Kidney (tissue), 14 donors: ENCODE data around the gene FRMD4A. TPM values are rescaled to one million over a fixed set of nuclear protein-coding genes. Genes with fewer than 3 reads are reported as not detected.

Experiments
- DNase-seq, 5 donors: peaks; one replicate each; pipeline ENCODE4 v3.0.0-alpha.2; 2013 to 2020
- FAIRE-seq: peaks from 2 replicates; lab custom pipeline; 2012; peaks lifted over from hg19 to GRCh38; lab: Jason Lieb, UNC
- H3K27ac ChIP-seq, 2 donors: one replicate each; pipeline ENCODE4 v1.7.0; 2013; ENCODE audit warnings: low read depth in 2 of 2, low read length in 2 of 2, inconsistent platforms in 1 of 2
- H3K27me3 ChIP-seq: one replicate; pipeline ENCODE4 v1.7.1; 2013; ENCODE audit warnings: low read length, inconsistent platforms; ENCODE audit not compliant: control insufficient read depth, insufficient read depth
- H3K36me3 ChIP-seq, 3 donors: one replicate each; pipeline versions ENCODE4 v1.7.0 to v1.7.1; 2013; ENCODE audit warnings: low read length in 3 of 3, control low read depth in 1 of 3, inconsistent platforms in 1 of 3; ENCODE audit not compliant: insufficient read depth in 3 of 3, control insufficient read depth in 2 of 3
- H3K4me1 ChIP-seq, 3 donors: one replicate each; pipeline versions ENCODE4 v1.7.0 to v1.7.1; 2013; ENCODE audit warnings: low read length in 3 of 3, inconsistent platforms in 1 of 3, low read depth in 1 of 3; ENCODE audit not compliant: control insufficient read depth in 2 of 3, insufficient read depth in 2 of 3
- H3K4me3 ChIP-seq, 3 donors: one replicate each; pipeline versions ENCODE4 v1.7.0 to v1.8.1; 2013; ENCODE audit warnings: low read length in 3 of 3, control low read depth in 1 of 3, inconsistent platforms in 1 of 3
- H3K9ac ChIP-seq, 3 donors: one replicate each; pipeline versions ENCODE4 v1.7.0 to v1.7.1; 2013; ENCODE audit warnings: low read length in 3 of 3, control low read depth in 1 of 3, inconsistent platforms in 1 of 3
- H3K9me3 ChIP-seq, 3 donors: one replicate each; pipeline versions ENCODE4 v1.7.0 to v1.7.1; 2013; ENCODE audit warnings: low read length in 3 of 3, control low read depth in 1 of 3, inconsistent platforms in 1 of 3; ENCODE audit not compliant: control insufficient read depth in 2 of 3, insufficient read depth in 1 of 3
- CTCF ChIP-seq: IDR thresholded peaks from 3 replicates; pipeline ENCODE4 v1.5.1; 2012; ENCODE audit warnings: mild to moderate bottlenecking, moderate library complexity, borderline replicate concordance; ENCODE audit not compliant: insufficient read depth; ENCODE audit errors: extremely low read depth
- intact Hi-C: fragments of 100-400 bp; cut with DNase I; formaldehyde crosslinking; loops from one replicate; pipeline ENCODE4 v1.11.1; 2022
- polyA plus RNA-seq: library from polyadenylated mRNA; stranded (reverse); fragments of 350-450 nt; fragmentation: Illumina TruSeq; extraction: RNeasy Lipid Tissue Mini Kit (QIAGEN cat#74804); gene quantifications from one replicate; pipeline ENCODE4 v1.2.3, GENCODE V29; 2014; ENCODE audit warnings: low read depth, low replicate concordance; ENCODE audit not compliant: insufficient read depth
- total RNA-seq: library from RNA; stranded (reverse); fragmentation: NEBNext Ultra II Directional; extraction: Animal tissue kit (Norgen Biotek cat#: 25700); gene quantifications from one replicate; pipeline ENCODE4 v1.2.1, GENCODE V29; 2021
- donor health status: control.
- donor health status: control.
- donor health status: control.
- donor health status: control.
- donor health status: control.
- donor health status: DM: yes; HTN: yes; CAD: no.
- donor health status: Normal renal cell carcinoma (clear cell type).

Gene FRMD4A
- total and polyA plus RNA-seq, 2 donors from 2014 or later, result 16.0 to 68.2 TPM

DNA sequence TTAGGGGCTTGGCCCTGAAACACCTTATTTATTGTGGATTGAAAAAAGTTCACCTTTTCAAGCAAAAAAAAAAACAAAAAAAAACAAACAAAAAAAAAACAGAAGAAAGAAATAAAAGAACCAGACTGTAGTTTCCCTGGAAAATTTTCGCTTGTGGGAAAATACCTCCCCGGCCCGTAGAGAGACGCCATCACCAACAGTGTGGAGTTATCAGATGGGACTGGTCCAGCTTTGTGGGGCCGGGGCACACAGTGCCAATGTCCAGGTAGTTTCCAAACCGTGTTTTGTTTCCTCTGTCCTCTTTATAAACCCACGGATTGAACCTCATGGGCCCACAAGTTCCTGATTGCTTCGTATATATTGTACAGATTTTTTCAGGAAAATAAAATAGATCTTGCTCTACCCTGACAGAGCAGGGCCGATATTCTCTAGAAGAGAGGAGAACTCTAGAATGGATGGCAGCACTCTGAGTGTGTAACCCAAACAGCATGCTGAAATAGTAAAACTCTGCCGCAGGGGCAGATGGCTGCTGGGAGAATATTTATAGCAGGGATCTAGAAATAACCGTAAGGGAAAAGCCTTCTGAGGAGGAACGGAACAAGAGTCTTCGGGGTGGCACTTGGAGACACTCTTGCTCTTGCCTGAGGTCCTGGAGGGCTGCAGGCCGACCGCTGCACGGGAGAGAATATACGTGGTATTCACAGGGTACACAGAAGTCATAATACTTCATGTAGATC, 241.0 kb downstream of the FRMD4A start:
- Histone ChIP-seq H3K27me3 (no peaks in the 10 kb centered on the region), H3K27ac (no peak overlapping the region), H3K36me3 (no peaks in the 10 kb centered on the region), H3K9me3 (no peaks in the 10 kb centered on the region), H3K9ac (no peak overlapping the region), H3K4me3 (no peak overlapping the region), H3K4me1 (peaks cover 0 to 2% (median 0%) of the 10 kb centered on the region in 3 donors)
- TF ChIP-seq CTCF, result no peak
- intact Hi-C loops, result loop anchor here (10.0 kb wide), 1 partner anchor 305 kb away; no protein-coding TSS in a partner anchor
- no peak for FAIRE-seq
- no peak for DNase-seq

DNA sequence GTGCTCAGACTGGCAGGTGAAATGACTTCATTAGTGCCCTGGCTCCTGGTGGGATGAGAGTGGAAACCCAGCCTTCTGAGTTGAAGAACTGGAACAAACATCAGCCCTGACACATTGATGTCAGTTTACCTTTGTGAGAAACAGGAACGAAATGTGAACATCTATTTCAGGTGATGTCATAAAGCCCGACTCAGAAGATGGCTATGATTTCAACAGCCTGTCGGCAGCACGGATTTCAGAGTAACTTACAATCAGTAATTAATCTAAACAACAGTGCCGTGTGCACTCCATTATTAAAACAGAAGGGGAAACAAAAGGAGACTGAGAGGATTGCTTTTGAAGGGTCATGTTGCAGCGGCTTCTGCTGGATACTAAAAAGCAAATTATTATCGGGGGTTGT, 243.2 kb downstream of the FRMD4A start:
- no peak for TF ChIP-seq CTCF
- intact Hi-C loops, result no loop called here
- peak in 3 of 5 donors; percentile 16 to 51 (median 32) for DNase-seq
- no peaks in the 10 kb centered on the region for H3K36me3 ChIP-seq
- no peak overlapping the region for H3K9ac ChIP-seq
- H3K27ac ChIP-seq, result no peak overlapping the region
- H3K4me1 ChIP-seq, result no peaks in the 10 kb centered on the region
- no peak overlapping the region for H3K4me3 ChIP-seq
- H3K27me3 ChIP-seq, result no peaks in the 10 kb centered on the region
- H3K9me3 ChIP-seq, result no peaks in the 10 kb centered on the region
- no peak for FAIRE-seq

DNA sequence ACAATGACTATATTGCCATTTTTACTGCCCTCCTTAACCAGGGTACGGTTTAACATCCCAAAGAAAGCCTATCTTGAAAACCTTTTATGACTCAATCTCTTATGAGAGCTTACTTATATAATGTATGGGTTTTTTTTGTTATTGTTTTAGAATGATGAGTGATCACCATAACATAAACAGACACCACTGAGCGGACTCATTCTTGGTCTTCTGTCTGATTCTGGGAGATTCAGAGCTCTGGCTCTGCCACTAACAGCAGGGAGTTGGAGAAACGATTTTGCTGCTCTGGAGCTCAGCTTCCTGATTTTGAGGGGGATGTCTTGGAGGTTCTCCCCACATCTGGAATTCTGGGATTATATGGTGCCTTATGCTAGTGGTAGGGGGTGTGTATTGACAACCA, 244.1 kb downstream of the FRMD4A start:
- Histone ChIP-seq H3K36me3 (no peaks in the 10 kb centered on the region), H3K9ac (no peak overlapping the region), H3K4me3 (no peak overlapping the region), H3K4me1 (no peaks in the 10 kb centered on the region), H3K27me3 (no peaks in the 10 kb centered on the region), H3K27ac (no peak overlapping the region), H3K9me3 (no peaks in the 10 kb centered on the region)
- FAIRE-seq (no peak), DNase-seq (no peak)
- intact Hi-C loops, result no loop called here
- no peak for TF ChIP-seq CTCF

DNA sequence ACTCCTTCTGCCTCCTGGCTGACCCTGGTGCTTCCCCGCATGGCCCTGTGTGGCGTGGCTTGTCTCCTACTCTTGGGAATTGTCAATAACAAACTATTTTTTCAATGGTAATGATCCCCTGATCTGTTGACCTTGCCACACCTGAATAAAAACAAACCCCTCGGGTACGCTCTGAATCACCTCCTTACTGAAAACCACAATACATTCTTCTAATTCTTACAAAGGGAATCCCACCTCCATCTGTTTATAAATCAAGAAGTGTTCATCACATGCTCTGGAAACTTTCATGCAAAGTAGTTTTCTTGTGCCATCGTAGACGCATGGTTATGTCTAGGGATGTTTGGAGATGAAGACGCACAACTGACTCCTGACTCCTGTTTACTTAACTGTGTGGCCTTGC, 245.8 kb downstream of the FRMD4A start:
- Histone ChIP-seq H3K9me3 (no peaks in the 10 kb centered on the region), H3K9ac (no peak overlapping the region), H3K4me1 (no peaks in the 10 kb centered on the region), H3K27ac (no peak overlapping the region), H3K4me3 (no peak overlapping the region), H3K27me3 (no peaks in the 10 kb centered on the region), H3K36me3 (no peaks in the 10 kb centered on the region)
- TF ChIP-seq CTCF, result no peak
- intact Hi-C loops, result no loop called here
- DNase-seq, result no peak
- FAIRE-seq, result no peak
